Mesendoderm (in vitro differentiated cells): ENCODE data around the gene MST1R. TPM values are rescaled to one million over a fixed set of nuclear protein-coding genes. Genes with fewer than 3 reads are reported as not detected.

Experiments
- DNase-seq: peaks from one replicate; pipeline ENCODE4 v3.0.0; 2013
- H2AK5ac ChIP-seq: 2 replicates; pipeline ENCODE4 v1.6.1; 2013; ENCODE audit warnings: low read length, inconsistent platforms
- H2BK120ac ChIP-seq: 2 replicates; pipeline ENCODE4 v1.6.1; 2013; ENCODE audit warnings: low read depth, mild to moderate bottlenecking, low read length, moderate library complexity, mixed read lengths
- H2BK15ac ChIP-seq: replicated peaks from 2 replicates; pipeline ENCODE4 v1.6.1; 2013; ENCODE audit warnings: low read depth, mild to moderate bottlenecking, moderate library complexity
- H2BK5ac ChIP-seq: 2 replicates; pipeline ENCODE4 v1.6.1; 2013; ENCODE audit warnings: low read length, inconsistent platforms
- H3K18ac ChIP-seq: 2 replicates; pipeline ENCODE4 v1.6.1; 2013; ENCODE audit warnings: mild to moderate bottlenecking, low read length, mixed read lengths
- H3K23ac ChIP-seq: one replicate; pipeline ENCODE4 v1.6.1; 2013; ENCODE audit warnings: low read length
- H3K27ac ChIP-seq: 2 replicates; pipeline ENCODE4 v1.5.1; 2013; ENCODE audit warnings: low read depth, mild to moderate bottlenecking, inconsistent platforms, low read length, moderate library complexity
- H3K27me3 ChIP-seq: 2 replicates; pipeline ENCODE4 v1.6.1; 2013; ENCODE audit warnings: low read length, control low read depth, mild to moderate bottlenecking, inconsistent platforms; ENCODE audit not compliant: insufficient read depth, poor library complexity
- H3K36me3 ChIP-seq: 2 replicates; pipeline ENCODE4 v1.6.1; 2013; ENCODE audit warnings: low read length, inconsistent platforms; ENCODE audit not compliant: control insufficient read depth, insufficient read depth
- H3K4ac ChIP-seq: one replicate; pipeline ENCODE4 v1.6.1; 2013; ENCODE audit warnings: low read depth, mild to moderate bottlenecking, low read length, moderate library complexity
- H3K4me1 ChIP-seq: 2 replicates; pipeline ENCODE4 v1.6.1; 2013; ENCODE audit warnings: low read depth, low read length, inconsistent platforms; ENCODE audit not compliant: control insufficient read depth
- H3K4me2 ChIP-seq: 2 replicates; pipeline ENCODE4 v1.6.1; 2013; ENCODE audit warnings: low read length
- H3K4me3 ChIP-seq: 2 replicates; pipeline ENCODE4 v1.5.1; 2013; ENCODE audit warnings: mild to moderate bottlenecking, low read length
- H3K56ac ChIP-seq: one replicate; pipeline ENCODE4 v1.6.1; 2013; ENCODE audit warnings: low read length
- H3K79me1 ChIP-seq: 2 replicates; pipeline ENCODE4 v1.6.1; 2013; ENCODE audit warnings: low read length, inconsistent platforms
- H3K79me2 ChIP-seq: 2 replicates; pipeline ENCODE4 v1.6.1; 2013; ENCODE audit warnings: mild to moderate bottlenecking, low read length; ENCODE audit not compliant: control insufficient read depth, insufficient read depth
- H3K9ac ChIP-seq: 2 replicates; pipeline ENCODE4 v1.6.1; 2013; ENCODE audit warnings: low read length, inconsistent platforms
- H4K5ac ChIP-seq: one replicate; pipeline ENCODE4 v1.6.1; 2013; ENCODE audit warnings: low read length
- H4K8ac ChIP-seq: one replicate; pipeline ENCODE4 v1.6.1; 2013; ENCODE audit warnings: low read depth, mild to moderate bottlenecking, control low read depth, low read length, moderate library complexity
- WGBS: extraction: QIAGEN DNeasy Blood & Tissue Kit; methylation state at CpG from one replicate; pipeline ENCODE4 v1.1.7; 2013; ENCODE audit warnings: low lambda C conversion rate, missing lambda C conversion rate; ENCODE audit not compliant: insufficient coverage; ENCODE audit errors: extremely low coverage; 5-methylcytosine and 5-hydroxymethylcytosine counted together
- polyA plus RNA-seq, 2 experiments: library from polyadenylated mRNA; stranded (reverse); fragments of 200-250 nt; gene quantifications; one replicate each; pipeline ENCODE4 v1.2.3, GENCODE V29; 2013

MST1R gene
- polyA plus RNA-seq (2013, experiment 1 of 2), result 1.7 TPM
- 1.3 TPM for polyA plus RNA-seq (2013, experiment 2 of 2)

- H3K4ac ChIP-seq, result no peak within 1 kb of the TSS
- no CpG with 5 or more reads among the region's 65 CpGs for WGBS
- peak within 1 kb of the TSS; percentile 94 for H2AK5ac ChIP-seq
- H4K5ac ChIP-seq, result no peak within 1 kb of the TSS
- H3K36me3 ChIP-seq, result no peaks in the 10 kb centered on the region
- no peak within 1 kb of the TSS for H2BK15ac ChIP-seq
- no peak within 1 kb of the TSS for H3K4me3 ChIP-seq
- peak within 1 kb of the TSS; percentile 62 for H3K9ac ChIP-seq
- H3K4me1 ChIP-seq, result peaks cover 5% of the 10 kb centered on the region
- H3K79me2 ChIP-seq, result no peaks in the 10 kb centered on the region
- H3K4me2 ChIP-seq, result peak within 1 kb of the TSS; percentile 34
- H2BK5ac ChIP-seq, result no peak within 1 kb of the TSS
- no peak within 1 kb of the TSS for H3K27ac ChIP-seq
- H3K23ac ChIP-seq, result peak within 1 kb of the TSS; percentile 25
- no peak within 1 kb of the TSS for H2BK120ac ChIP-seq
- H3K56ac ChIP-seq, result peak within 1 kb of the TSS; percentile 81
- peak; percentile 96 for DNase-seq
- no peak within 1 kb of the TSS for H3K18ac ChIP-seq
- H4K8ac ChIP-seq, result no peak within 1 kb of the TSS
- no peaks in the 10 kb centered on the region for H3K27me3 ChIP-seq
- H3K79me1 ChIP-seq, result no peaks in the 10 kb centered on the region
Measured at GRCh38 chr3:49903451-49904424, at the start of gene MST1R. Gene MST1R, minus strand, starts transcription at chr3:49903873. Its CDS starts 264 bp downstream, at chr3:49903609.

- DNase-seq, result no peak
- H3K4me3 ChIP-seq, result no peak overlapping the region
- H3K18ac ChIP-seq, result no peak overlapping the region
- H3K4ac ChIP-seq, result no peak overlapping the region
- no peak overlapping the region for H3K56ac ChIP-seq
- H2BK5ac ChIP-seq, result no peak overlapping the region
- no peak overlapping the region for H3K9ac ChIP-seq
- H2BK15ac ChIP-seq, result no peak overlapping the region
- H4K8ac ChIP-seq, result no peak overlapping the region
- no CpG with 5 or more reads among the region's 6 CpGs for WGBS
- no peak overlapping the region for H3K4me2 ChIP-seq
- no peak overlapping the region for H3K27ac ChIP-seq
- no peak overlapping the region for H4K5ac ChIP-seq
- H2AK5ac ChIP-seq, result no peak overlapping the region
- no peaks in the 10 kb centered on the region for H3K36me3 ChIP-seq
- no peak overlapping the region for H2BK120ac ChIP-seq
- H3K79me2 ChIP-seq, result peaks cover 42% of the 10 kb centered on the region
- H3K79me1 ChIP-seq, result peaks cover 3% of the 10 kb centered on the region
- no peaks in the 10 kb centered on the region for H3K27me3 ChIP-seq
- H3K23ac ChIP-seq, result no peak overlapping the region
- no peaks in the 10 kb centered on the region for H3K4me1 ChIP-seq
Measured at GRCh38 chr3:49952924-49953323, 49.3 kb upstream of the MST1R start.

GRCh38 chr3:49942651-49943050, 39.0 kb upstream of the MST1R start:
- Histone ChIP-seq H3K4me2 (no peak overlapping the region), H2AK5ac (no peak overlapping the region), H2BK15ac (no peak overlapping the region), H3K4me3 (no peak overlapping the region), H2BK120ac (no peak overlapping the region), H3K18ac (no peak overlapping the region), H4K5ac (no peak overlapping the region), H3K4me1 (peaks cover 5% of the 10 kb centered on the region), H3K27me3 (no peaks in the 10 kb centered on the region), H3K56ac (no peak overlapping the region), H4K8ac (no peak overlapping the region), H3K36me3 (no peaks in the 10 kb centered on the region), H3K4ac (no peak overlapping the region), H3K23ac (no peak overlapping the region), H2BK5ac (no peak overlapping the region), H3K79me1 (peaks cover 4% of the 10 kb centered on the region), H3K79me2 (peaks cover 48% of the 10 kb centered on the region), H3K27ac (no peak overlapping the region), H3K9ac (no peak overlapping the region)
- no CpG with 5 or more reads among the region's 2 CpGs for WGBS
- no peak for DNase-seq

- no peak for DNase-seq
- Histone ChIP-seq H3K18ac (peak overlapping the region; percentile 57), H3K9ac (peak overlapping the region; percentile 99), H3K27me3 (no peaks in the 10 kb centered on the region), H2AK5ac (no peak overlapping the region), H3K79me2 (peaks cover 39% of the 10 kb centered on the region), H3K27ac (peak overlapping the region; percentile 94), H4K8ac (no peak overlapping the region), H3K4me3 (peak overlapping the region; percentile 100), H2BK5ac (peak overlapping the region; percentile 78), H3K4me2 (peak overlapping the region; percentile 94), H3K4ac (peak overlapping the region; percentile 64), H2BK120ac (no peak overlapping the region), H2BK15ac (no peak overlapping the region), H3K79me1 (peaks cover 4% of the 10 kb centered on the region), H3K4me1 (peaks cover 5% of the 10 kb centered on the region), H3K23ac (peak overlapping the region; percentile 100), H4K5ac (no peak overlapping the region), H3K36me3 (no peaks in the 10 kb centered on the region), H3K56ac (peak overlapping the region; percentile 99)
- WGBS, result no CpG with 5 or more reads among the region's 23 CpGs
Measured at GRCh38 chr3:49940667-49941249, 37.1 kb upstream of the MST1R start.

- Histone ChIP-seq H2BK120ac (no peak within 1 kb of the TSS), H3K4ac (peak within 1 kb of the TSS; percentile 64), H3K79me1 (peaks cover 4% of the 10 kb centered on the region), H3K4me3 (peak within 1 kb of the TSS; percentile 100), H4K5ac (no peak within 1 kb of the TSS), H3K36me3 (no peaks in the 10 kb centered on the region), H4K8ac (no peak within 1 kb of the TSS), H3K4me2 (peak within 1 kb of the TSS; percentile 94), H3K27me3 (no peaks in the 10 kb centered on the region), H3K23ac (peak within 1 kb of the TSS; percentile 100), H3K18ac (peak within 1 kb of the TSS; percentile 57), H3K56ac (peak within 1 kb of the TSS; percentile 99), H3K79me2 (peaks cover 34% of the 10 kb centered on the region), H2BK5ac (peak within 1 kb of the TSS; percentile 78), H3K27ac (peak within 1 kb of the TSS; percentile 94), H2BK15ac (no peak within 1 kb of the TSS), H3K9ac (peak within 1 kb of the TSS; percentile 99), H2AK5ac (no peak within 1 kb of the TSS), H3K4me1 (peaks cover 5% of the 10 kb centered on the region)
- no CpG with 5 or more reads among the region's 74 CpGs for WGBS
- peak; percentile 99 for DNase-seq
Measured at GRCh38 chr3:49939858-49940666, 36.4 kb upstream of the MST1R start, which contains the start of gene RBM6. Gene RBM6, plus strand, starts transcription at chr3:49940150. Its CDS starts 22,492 bp downstream, at chr3:49962642.
